Aorta (tissue), 5 donors: ENCODE measurements around the gene SLC16A6. TPM values are rescaled to one million over a fixed set of nuclear protein-coding genes. Genes with fewer than 3 reads are reported as not detected.
"Not testable (repeated sequence)": the region's sequence is repeated elsewhere in the genome, so short reads cannot be mapped to it uniquely, and the experiment has no call there.

Experiments
- ATAC-seq: fragments of 200-7000 bp; cut with Tn5 transposase; one replicate; pipeline ENCODE4 v1.9.1; 2022; ENCODE audit warnings: moderate library complexity; ENCODE audit not compliant: low FRiP score
- DNase-seq, 2 donors: peaks; one replicate each; pipeline ENCODE4 v3.0.0-alpha.2; 2020
- H3K27ac ChIP-seq, 2 donors: one replicate each; pipeline ENCODE4 v1.5.1; 2013; ENCODE audit warnings: low read length in 2 of 2, mild to moderate bottlenecking in 2 of 2, moderate library complexity in 2 of 2, control low read depth in 1 of 2, inconsistent platforms in 1 of 2, low read depth in 1 of 2
- H3K27me3 ChIP-seq, 2 donors: one replicate each; pipeline ENCODE4 v1.6.1; 2013; ENCODE audit warnings: control low read depth in 1 of 2, low read length in 1 of 2, mild to moderate bottlenecking in 1 of 2, moderate library complexity in 1 of 2; ENCODE audit not compliant: insufficient read depth in 2 of 2, control insufficient read depth in 1 of 2
- H3K36me3 ChIP-seq, 2 donors: one replicate each; pipeline ENCODE4 v1.6.1; 2013; ENCODE audit warnings: control low read depth in 1 of 2, low read length in 1 of 2, mild to moderate bottlenecking in 1 of 2; ENCODE audit not compliant: insufficient read depth in 2 of 2, control insufficient read depth in 1 of 2
- H3K4me1 ChIP-seq, 2 donors: one replicate each; pipeline ENCODE4 v1.6.1; 2013; ENCODE audit warnings: low read length in 2 of 2, control low read depth in 1 of 2, mild to moderate bottlenecking in 1 of 2, moderate library complexity in 1 of 2; ENCODE audit not compliant: insufficient read depth in 2 of 2, control insufficient read depth in 1 of 2
- H3K4me3 ChIP-seq, 2 donors: one replicate each; pipeline ENCODE4 v1.5.1; 2013; ENCODE audit warnings: low read length in 2 of 2, control low read depth in 1 of 2, mild to moderate bottlenecking in 1 of 2
- H3K9me3 ChIP-seq: one replicate; pipeline ENCODE4 v1.6.1; 2013; ENCODE audit warnings: mild to moderate bottlenecking, low read length; ENCODE audit not compliant: control insufficient read depth
- WGBS, 2 donors: extraction: QIAGEN DNeasy Blood & Tissue Kit; methylation state at CpG; one replicate each; pipeline ENCODE4 v1.1.7; 2013; 5-methylcytosine and 5-hydroxymethylcytosine counted together
- intact Hi-C, 2 donors: fragments of 100-400 bp; cut with DNase I; formaldehyde crosslinking; loops; one replicate each; pipeline versions ENCODE4 v1.14.2 to v1.15.0; 2022
- polyA plus RNA-seq, 2 donors: library from polyadenylated mRNA; stranded (reverse); fragments of 200-250 nt; gene quantifications; one replicate each; pipeline ENCODE4 v1.2.3, GENCODE V29; 2013
- total RNA-seq, 2 donors: library from RNA; stranded (reverse); fragmentation: NEBNext Ultra II Directional; extraction: Animal tissue kit (Norgen Biotek cat#: 25700); gene quantifications; one replicate each; pipeline ENCODE4 v1.2.1, GENCODE V29; 2021
- donor health status: healthy with polysubstance abuse.
- donor health status: Bipolar disorder and iron deficiency.
- donor health status: DM: no; HTN: no; CAD: no.
- donor health status: DM: no; HTN: no; CAD: no.
- donor health status: DM: yes; HTN: yes; CAD: no.

SLC16A6 gene
- total and polyA plus RNA-seq, 4 donors, result 0.38 to 5.4 (median 0.51) TPM; not detected in 1

GRCh38 chr17:68238164-68238870, 52.6 kb downstream of the SLC16A6 start:
- no peak overlapping the region for H3K27ac ChIP-seq
- DNase-seq (no peak), ATAC-seq (no peak)

GRCh38 chr17:68237369-68238163, 53.4 kb downstream of the SLC16A6 start:
- H3K4me3 ChIP-seq, H3K27me3 ChIP-seq, H3K36me3 ChIP-seq, intact Hi-C loops, H3K4me1 ChIP-seq, H3K9me3 ChIP-seq, H3K27ac ChIP-seq: not testable (repeated sequence)
- ATAC-seq (peak; percentile 57), DNase-seq (peak in 1 of 2 donors; percentile 67)
- WGBS, 2 donors, result 80 to 84% methylated on average over 16 of the region's 16 CpGs

More at GRCh38 chr17:68238164-68238870, 52.6 kb downstream of the SLC16A6 start:
- no peaks in the 10 kb centered on the region for H3K4me1 ChIP-seq
- H3K4me3 ChIP-seq, result no peak overlapping the region
- H3K36me3 ChIP-seq, result no peaks in the 10 kb centered on the region
- H3K27me3 ChIP-seq, result no peaks in the 10 kb centered on the region
- intact Hi-C loops, result no loop called here
- 73 to 83% methylated on average over 3 of the region's 3 CpGs for WGBS, 2 donors
- H3K9me3 ChIP-seq, result no peaks in the 10 kb centered on the region

- H3K36me3 ChIP-seq, H3K4me1 ChIP-seq, H3K4me3 ChIP-seq, ATAC-seq, H3K27me3 ChIP-seq, intact Hi-C loops, H3K27ac ChIP-seq, H3K9me3 ChIP-seq, DNase-seq: not testable (repeated sequence)
- WGBS, 2 donors, result 68 to 79% methylated on average over 11 of the region's 11 CpGs
Observed at GRCh38 chr17:68235336-68235791, 55.6 kb downstream of the SLC16A6 start.

- intact Hi-C loops, ATAC-seq, DNase-seq: not testable (repeated sequence)
Observed at GRCh38 chr17:68234726-68235335, 56.1 kb downstream of the SLC16A6 start.

GRCh38 chr17:68232741-68233140, 58.2 kb downstream of the SLC16A6 start:
- H3K4me1 ChIP-seq, H3K27me3 ChIP-seq, H3K27ac ChIP-seq, H3K4me3 ChIP-seq, H3K36me3 ChIP-seq, DNase-seq, H3K9me3 ChIP-seq, intact Hi-C loops: not testable (repeated sequence)
- ATAC-seq, result peak; percentile 72
- WGBS, 2 donors, result 90 to 97% methylated on average over 1 of the region's 1 CpG

More at GRCh38 chr17:68234726-68235335, 56.1 kb downstream of the SLC16A6 start:
- not testable (repeated sequence) for H3K4me3 ChIP-seq, H3K27me3 ChIP-seq, H3K36me3 ChIP-seq, H3K27ac ChIP-seq, H3K4me1 ChIP-seq, H3K9me3 ChIP-seq
- WGBS, 2 donors, result 86 to 87% methylated on average over 12 of the region's 12 CpGs

- Histone ChIP-seq H3K9me3 (no peaks in the 10 kb centered on the region), H3K36me3 (no peaks in the 10 kb centered on the region), H3K27me3 (no peaks in the 10 kb centered on the region), H3K4me3 (no peak overlapping the region), H3K27ac (no peak overlapping the region), H3K4me1 (no peaks in the 10 kb centered on the region)
- intact Hi-C loops, result no loop called here
- ATAC-seq (no peak), DNase-seq (no peak)
- 100% methylated on average over 1 of the region's 1 CpG for WGBS, 2 donors
Observed at GRCh38 chr17:68231541-68231940, 59.4 kb downstream of the SLC16A6 start.

- H3K4me3 ChIP-seq, ATAC-seq, H3K4me1 ChIP-seq, intact Hi-C loops, H3K27ac ChIP-seq, H3K27me3 ChIP-seq, DNase-seq, H3K36me3 ChIP-seq, H3K9me3 ChIP-seq: not testable (repeated sequence)
- WGBS, 2 donors, result 89 to 93% methylated on average over 4 of the region's 4 CpGs
Observed at GRCh38 chr17:68231131-68231530, 59.8 kb downstream of the SLC16A6 start.

- ATAC-seq (no peak), DNase-seq (no peak)
- Histone ChIP-seq H3K36me3 (no peaks in the 10 kb centered on the region), H3K4me1 (no peaks in the 10 kb centered on the region), H3K9me3 (no peaks in the 10 kb centered on the region), H3K27me3 (no peaks in the 10 kb centered on the region), H3K4me3 (no peak overlapping the region), H3K27ac (no peak overlapping the region)
- WGBS, 2 donors, result 86 to 93% methylated on average over 8 of the region's 8 CpGs
- intact Hi-C loops, result no loop called here
Observed at GRCh38 chr17:68229619-68230018, 61.3 kb downstream of the SLC16A6 start.
